H4 (cell line): ENCODE measurements around the gene CCDC73. TPM values are rescaled to one million over a fixed set of nuclear protein-coding genes. Genes with fewer than 3 reads are reported as not detected.

Experiments
- DNase-seq: peaks from one replicate; pipeline ENCODE4 v3.0.0-alpha.2; 2015; ENCODE audit warnings: low spot score
- total RNA-seq: library from RNA; depleted of rRNA; stranded (reverse); fragments of >200 nt; shearing (Covaris generic); gene quantifications from 2 replicates; pipeline ENCODE4 v1.2.3, GENCODE V29; 2014

The CCDC73 gene
- total RNA-seq, 1 experiment from 2014 or later = not detected

DNA sequence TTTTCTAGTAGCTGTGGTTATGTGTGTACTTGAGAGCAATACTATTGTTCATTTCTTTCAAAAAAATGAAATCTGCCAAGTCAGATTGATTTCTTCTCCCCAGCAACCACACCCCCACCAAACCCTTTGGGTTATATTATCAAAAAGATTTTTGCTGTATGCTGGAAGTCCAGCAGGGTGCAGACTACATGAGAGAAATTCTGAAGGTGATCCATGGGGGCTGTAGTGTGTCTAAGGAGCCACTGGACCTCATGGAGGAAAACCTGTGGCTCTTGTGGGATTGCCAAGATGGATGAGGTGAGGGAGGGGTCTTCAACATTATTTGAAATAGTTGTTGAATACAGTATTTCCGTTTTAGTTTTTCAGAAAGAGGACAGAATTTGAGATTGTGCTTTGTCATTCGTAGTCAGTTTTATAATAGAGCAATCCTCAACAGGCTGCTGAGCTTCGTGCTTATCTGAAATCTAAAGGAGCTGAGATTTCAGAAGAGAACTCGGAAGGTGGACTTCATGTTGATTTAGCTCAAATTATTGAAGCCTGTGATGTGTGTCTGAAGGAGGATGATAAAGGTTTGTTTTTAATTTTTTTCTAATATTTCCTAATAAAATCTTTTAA is 207.8 kb downstream of the CCDC73 start:
- DNase-seq = peak; percentile 30

DNA sequence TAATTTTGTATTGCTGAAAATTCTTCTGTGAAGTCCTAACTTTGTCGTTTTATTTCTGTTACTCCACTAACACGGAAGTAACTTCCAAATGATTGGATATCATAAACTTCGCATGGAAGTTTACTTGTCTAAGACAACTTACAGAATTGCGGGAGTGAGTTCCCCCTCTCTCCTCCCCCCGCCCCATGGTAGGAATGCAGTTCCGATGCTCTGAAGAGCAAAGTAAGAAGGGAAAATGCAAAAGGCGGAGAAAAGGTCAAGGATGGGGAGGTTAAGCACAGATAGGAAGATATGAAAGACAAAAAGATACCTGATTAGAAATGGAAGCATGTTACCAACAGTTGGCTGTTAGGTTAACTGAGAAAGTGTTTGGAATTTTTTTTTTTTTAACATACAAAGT is 209.5 kb downstream of the CCDC73 start:
- no peak for DNase-seq

DNA sequence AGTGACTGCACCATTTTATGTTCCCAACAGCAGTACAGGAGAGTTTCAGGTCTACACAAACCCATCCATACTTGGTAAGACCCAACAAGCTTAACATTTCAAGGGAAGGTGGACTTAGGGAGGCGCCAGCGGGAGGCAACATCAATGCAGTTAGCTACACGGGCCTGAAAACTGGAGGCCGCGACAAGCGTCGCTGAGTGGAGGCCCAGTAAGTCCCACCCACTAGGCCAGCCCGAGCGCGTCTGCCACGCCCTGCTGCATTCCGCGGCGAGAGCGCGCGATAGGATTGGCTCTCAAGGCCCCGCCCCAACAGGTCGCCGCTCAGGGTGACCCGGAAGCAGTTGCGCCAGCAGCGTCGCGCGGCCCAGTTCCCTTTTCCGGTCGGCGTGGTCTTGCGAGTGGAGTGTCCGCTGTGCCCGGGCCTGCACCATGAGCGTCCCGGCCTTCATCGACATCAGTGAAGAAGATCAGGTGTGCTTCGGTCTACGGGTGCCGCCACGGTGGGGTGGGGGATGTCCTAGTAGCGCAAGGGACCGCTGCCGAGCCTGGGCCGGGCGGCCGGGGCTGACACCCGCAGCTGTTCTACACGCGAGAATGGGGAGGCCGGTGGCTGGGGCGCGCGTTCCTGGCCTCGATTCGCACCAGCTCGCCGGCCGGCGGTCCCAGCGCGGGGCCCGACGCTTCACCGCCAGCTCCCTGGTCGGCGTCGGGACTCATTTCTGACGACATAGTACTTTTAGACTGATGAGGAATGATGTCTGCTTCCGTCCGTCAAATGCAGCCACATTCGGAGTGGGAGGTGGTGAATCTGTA is 210.8 kb downstream of the CCDC73 start, which contains the start of gene EIF3M:
TSS of gene EIF3M (plus strand) at position 373 of the 813 bp plus-strand sequence. CDS start at position 430, 57 bp downstream.
- DNase-seq = peak; percentile 98

- DNase-seq = no peak
Measured at GRCh38 chr11:32581556-32581955, 212.9 kb downstream of the CCDC73 start.

GRCh38 chr11:32580967-32581366 is 213.5 kb downstream of the CCDC73 start:
- no peak for DNase-seq

GRCh38 chr11:32576456-32576855 is 218.0 kb downstream of the CCDC73 start:
- DNase-seq = no peak

GRCh38 chr11:32575070-32575469 is 219.4 kb downstream of the CCDC73 start:
- DNase-seq = no peak

GRCh38 chr11:32574421-32574820 is 220.0 kb downstream of the CCDC73 start:
- DNase-seq = no peak

GRCh38 chr11:32573228-32573627 is 221.2 kb downstream of the CCDC73 start:
- no peak for DNase-seq

DNA sequence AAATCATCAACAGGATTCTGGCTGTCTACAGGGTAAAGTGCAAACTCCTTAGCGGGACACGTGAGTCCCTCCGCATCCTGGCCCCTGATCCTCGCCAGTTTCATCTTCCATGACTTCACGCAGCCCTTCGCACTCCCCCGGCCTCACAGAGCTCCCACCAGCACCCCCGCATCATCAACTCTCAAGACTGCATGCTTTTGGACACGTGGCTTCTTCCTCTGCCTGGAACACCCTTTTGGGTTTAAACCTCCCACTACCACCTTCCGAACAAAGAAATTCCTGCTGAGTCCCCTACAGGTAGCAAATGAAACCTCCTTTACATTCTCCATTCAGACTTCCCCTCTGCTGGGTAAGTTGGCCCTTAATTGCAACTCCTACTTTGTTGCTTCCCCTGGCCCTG is 223.4 kb downstream of the CCDC73 start:
- DNase-seq = no peak

DNA sequence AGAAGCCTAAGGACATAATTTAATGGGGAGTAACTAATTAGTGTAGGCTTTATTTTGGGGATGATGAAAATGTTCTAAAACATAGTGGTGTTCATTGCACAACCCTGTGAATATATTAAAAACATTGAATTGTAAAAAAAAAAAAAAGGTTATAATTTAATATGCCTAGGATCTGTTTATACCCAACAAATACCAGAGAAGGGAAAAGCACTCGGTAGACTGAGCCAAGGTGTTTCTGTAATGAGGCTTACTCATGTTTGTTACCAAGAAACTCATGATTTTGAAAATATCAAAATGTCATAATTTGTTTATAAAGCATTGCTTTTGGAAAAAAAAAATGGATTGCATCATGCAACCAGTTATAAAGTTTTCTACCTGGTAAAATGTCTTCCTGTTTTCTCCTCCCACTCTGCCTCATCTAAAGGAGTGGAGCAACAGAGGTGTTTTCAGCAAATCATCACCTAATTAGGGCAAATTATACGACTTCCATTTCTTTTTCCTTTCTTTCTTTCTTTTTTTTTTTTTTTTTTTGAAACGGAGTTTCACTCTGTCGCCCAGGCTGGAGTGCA is 225.1 kb downstream of the CCDC73 start:
- DNase-seq = no peak

DNA sequence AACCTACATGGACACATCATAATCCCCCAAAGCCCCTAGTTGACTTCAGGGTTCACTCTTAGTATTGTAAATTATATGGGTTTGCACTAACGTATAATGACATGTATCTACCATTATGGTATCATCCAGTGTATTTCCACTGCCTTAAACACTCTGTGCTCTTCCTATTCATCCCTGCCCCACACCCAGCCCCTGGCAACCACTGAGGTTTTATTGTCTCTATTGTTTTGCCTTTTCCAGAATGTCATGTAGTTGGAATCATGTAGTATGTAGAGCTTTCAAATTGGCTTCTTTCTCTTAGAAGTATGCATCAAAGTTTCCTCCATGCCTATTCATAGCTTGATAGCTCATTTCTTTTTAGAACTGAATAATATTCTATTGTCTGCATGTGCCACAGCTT is 227.3 kb downstream of the CCDC73 start:
- no peak for DNase-seq

DNA sequence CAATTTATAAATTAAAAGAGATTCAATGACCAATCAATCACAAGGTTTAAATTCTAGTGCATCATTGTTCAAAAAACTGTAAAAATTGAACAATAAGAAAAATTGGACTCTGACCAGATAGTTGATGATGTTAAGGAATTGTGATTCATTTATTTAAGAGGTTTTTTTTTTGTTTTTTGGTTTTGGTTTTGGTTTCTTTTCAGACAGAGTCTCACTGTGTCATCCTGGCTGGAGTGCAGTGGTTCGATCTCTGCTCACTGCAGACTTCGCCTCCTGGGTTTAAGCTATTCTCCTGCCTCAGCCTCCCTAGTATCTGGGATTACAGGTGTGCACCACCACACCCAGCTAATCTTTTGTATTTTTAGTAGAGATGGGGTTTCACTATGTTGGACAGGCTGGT is 227.9 kb downstream of the CCDC73 start:
- no peak for DNase-seq

DNA sequence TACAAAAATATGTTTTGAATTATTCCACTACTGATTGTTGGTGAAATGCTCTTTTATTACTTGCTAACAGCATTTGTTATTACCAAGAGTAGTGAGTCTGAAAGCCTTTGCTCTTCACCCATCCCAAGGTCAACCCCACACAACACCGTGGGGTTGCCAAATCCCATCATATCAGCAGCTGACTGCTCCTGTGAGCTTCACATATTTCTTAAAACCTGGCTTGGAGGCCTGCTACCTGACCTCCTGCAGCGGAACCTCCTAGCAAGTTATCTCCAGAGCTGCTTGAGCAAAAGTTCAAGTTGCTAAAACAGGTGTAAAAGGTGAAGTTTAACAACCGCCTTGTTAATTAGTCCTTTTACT is 230.9 kb downstream of the CCDC73 start:
- no peak for DNase-seq

- DNase-seq = no peak
Measured at GRCh38 chr11:32562839-32563599, 231.4 kb downstream of the CCDC73 start.

DNA sequence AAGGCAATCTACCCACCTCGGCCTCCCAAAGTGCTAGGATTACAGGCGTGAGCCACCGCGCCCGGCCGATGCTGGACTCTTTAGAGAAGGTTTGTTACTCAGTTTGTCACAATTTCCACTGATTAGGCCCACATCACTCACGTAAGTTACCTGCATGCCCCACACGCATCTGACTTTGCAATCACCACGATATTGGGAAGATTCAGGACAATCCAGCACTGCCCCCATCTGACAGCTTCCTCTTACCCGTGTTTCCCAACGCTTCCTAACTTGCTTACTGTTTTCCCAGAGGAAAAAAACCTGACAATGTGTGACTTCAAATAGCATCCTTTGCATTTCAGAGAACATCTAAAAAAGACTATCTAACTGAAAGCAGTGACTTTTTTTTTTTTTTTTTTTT is 232.6 kb downstream of the CCDC73 start:
- DNase-seq = no peak

DNA sequence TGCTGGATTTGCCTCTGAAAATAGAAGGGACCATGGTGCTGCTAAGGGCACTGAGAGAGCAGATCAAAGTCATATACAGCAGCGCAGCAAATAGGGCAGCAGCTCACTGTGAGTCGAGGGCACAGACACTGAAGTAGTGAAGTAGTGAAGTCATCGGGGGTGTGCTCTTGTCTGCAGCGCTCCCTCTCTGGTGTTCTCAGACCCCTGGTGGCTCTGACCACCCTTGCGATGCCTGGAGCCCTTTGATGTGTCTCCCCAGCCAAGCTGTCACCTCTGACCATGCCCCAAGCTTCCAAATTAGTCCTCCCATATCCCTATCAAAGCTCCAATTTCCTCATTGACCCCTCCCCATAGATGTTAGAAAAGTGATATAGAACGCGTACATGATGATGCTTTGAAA is 238.6 kb downstream of the CCDC73 start:
- no peak for DNase-seq

GRCh38 chr11:32555091-32555490 is 239.4 kb downstream of the CCDC73 start:
- DNase-seq = no peak
